ENCODE results near the gene AXIN2.
"Not testable (repeated sequence)": the region's sequence is repeated elsewhere in the genome, so short reads cannot be mapped to it uniquely, and the experiment has no call there.

The AXIN2 gene

DNA sequence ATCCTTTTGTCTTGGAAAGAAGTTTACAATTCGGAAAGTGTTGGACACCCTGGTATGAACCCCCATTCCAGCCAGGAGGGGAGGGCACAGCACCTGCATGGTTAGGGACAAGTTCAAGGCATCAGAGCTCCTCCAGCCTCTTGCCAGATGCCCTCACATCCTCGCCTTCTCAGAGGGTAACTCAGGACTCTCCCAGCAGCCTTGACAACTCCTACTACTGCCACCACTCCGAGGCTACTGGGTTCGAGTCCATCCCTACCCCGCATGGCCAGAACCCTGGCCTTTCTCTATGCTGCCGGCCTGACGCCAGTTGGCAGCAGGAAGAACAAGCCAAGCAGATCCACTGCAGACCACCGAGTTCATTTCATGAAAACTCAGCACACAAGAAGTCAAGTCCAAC lies 34.1 kb downstream of the AXIN2 start:
- Histone ChIP-seq H4K20me1 (ENCODE audit: insufficient read depth) (no peaks in the 10 kb centered on the region), H3K27me3 (ENCODE audit: insufficient read depth, low read depth) (no peaks in the 10 kb centered on the region), H3K4me2 (no peak overlapping the region), H2AFZ (ENCODE audit: low read depth) (no peak overlapping the region), H3K79me2 (ENCODE audit: insufficient read depth, low read depth) (no peaks in the 10 kb centered on the region), H3K9ac (no peak overlapping the region), H3K4me1 (ENCODE audit: low read depth, poor library complexity, severe bottlenecking) (no peaks in the 10 kb centered on the region), H3K36me3 (ENCODE audit: insufficient read depth) (no peaks in the 10 kb centered on the region), H3K4me3 (IDR thresholded peaks at IDR 0.05; ENCODE audit: insufficient read depth, low read depth, low read length) (no peak overlapping the region), H3K27ac (no peak overlapping the region)
- TF ChIP-seq, protein P1, sequence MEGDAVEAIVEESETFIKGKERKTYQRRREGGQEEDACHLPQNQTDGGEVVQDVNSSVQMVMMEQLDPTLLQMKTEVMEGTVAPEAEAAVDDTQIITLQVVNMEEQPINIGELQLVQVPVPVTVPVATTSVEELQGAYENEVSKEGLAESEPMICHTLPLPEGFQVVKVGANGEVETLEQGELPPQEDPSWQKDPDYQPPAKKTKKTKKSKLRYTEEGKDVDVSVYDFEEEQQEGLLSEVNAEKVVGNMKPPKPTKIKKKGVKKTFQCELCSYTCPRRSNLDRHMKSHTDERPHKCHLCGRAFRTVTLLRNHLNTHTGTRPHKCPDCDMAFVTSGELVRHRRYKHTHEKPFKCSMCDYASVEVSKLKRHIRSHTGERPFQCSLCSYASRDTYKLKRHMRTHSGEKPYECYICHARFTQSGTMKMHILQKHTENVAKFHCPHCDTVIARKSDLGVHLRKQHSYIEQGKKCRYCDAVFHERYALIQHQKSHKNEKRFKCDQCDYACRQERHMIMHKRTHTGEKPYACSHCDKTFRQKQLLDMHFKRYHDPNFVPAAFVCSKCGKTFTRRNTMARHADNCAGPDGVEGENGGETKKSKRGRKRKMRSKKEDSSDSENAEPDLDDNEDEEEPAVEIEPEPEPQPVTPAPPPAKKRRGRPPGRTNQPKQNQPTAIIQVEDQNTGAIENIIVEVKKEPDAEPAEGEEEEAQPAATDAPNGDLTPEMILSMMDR (conservative IDR thresholded peaks at IDR 0.05; ENCODE audit: low read depth, low read length): no peak

DNA sequence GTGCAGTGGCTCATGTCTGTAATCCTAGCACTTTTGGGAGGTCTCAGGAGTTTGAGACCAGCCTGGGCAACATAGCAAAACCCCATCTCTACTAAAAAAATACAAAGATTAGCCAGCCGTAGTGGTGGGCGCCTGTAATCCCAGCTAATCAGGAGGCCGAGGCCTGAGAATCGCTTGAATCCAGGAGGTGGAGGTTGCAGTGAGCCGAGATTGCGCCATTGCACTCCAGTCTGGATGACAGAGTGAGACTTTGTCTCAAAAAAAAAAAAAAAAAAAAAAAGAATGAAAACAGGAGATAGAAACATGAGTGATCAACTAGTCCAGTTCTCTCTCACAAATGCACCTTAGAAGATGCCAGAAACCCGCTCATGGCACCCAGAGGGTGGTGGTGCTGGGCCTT lies 34.6 kb downstream of the AXIN2 start:
- not testable (repeated sequence) for H3K36me3 ChIP-seq (ENCODE audit: insufficient read depth); H3K79me2 ChIP-seq (ENCODE audit: insufficient read depth, low read depth); H2AFZ ChIP-seq (ENCODE audit: low read depth); H4K20me1 ChIP-seq (ENCODE audit: insufficient read depth); H3K4me2 ChIP-seq; H3K27me3 ChIP-seq (ENCODE audit: insufficient read depth, low read depth); H3K4me1 ChIP-seq (ENCODE audit: low read depth, poor library complexity, severe bottlenecking); H3K27ac ChIP-seq; H3K4me3 ChIP-seq (IDR thresholded peaks at IDR 0.05; ENCODE audit: insufficient read depth, low read depth, low read length); H3K9ac ChIP-seq

DNA sequence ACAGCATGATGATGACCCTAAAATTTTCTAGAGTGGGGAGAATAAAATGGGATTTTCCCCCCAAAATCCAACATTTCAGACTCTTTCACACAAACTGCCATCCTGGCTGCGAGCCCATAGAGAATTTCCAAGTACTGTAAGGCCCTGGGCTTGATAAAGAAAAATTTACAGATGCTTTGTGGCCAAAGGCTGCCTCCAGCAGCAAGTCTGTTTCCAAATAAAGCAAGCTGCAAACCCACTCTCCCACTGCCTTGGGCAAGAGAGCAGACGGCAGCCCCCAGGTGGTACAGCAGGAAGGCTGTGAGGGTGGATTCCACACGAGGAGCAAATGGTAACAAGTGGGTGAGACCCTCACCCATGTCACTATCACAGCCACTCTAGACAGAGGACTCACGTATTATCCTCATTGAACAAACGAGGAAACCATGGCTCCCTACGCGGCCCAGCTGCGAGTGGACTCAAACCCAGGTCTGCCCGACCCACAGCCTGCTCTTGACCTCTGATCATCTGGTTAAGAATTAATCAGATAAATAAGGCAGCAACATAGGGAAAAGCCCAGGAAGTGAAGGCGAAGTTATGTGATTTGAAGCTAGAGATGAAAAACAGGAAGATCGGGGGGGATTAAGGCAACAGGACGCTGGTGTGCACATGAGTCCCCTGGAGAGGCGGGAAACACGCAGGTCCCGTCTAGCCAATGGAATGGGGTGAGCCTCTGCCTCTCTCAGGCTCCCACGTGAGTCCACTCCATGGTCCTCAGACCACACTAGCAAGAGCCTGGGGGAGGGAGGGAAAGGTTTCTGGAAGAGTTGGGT lies 37.4 kb downstream of the AXIN2 start:
- Histone ChIP-seq H3K4me3 (IDR thresholded peaks at IDR 0.05; ENCODE audit: insufficient read depth, low read depth, low read length) (no peak overlapping the region), H3K79me2 (ENCODE audit: insufficient read depth, low read depth) (no peaks in the 10 kb centered on the region), H4K20me1 (ENCODE audit: insufficient read depth) (no peaks in the 10 kb centered on the region), H3K27me3 (ENCODE audit: insufficient read depth, low read depth) (no peaks in the 10 kb centered on the region), H3K4me1 (ENCODE audit: low read depth, poor library complexity, severe bottlenecking) (no peaks in the 10 kb centered on the region), H3K36me3 (ENCODE audit: insufficient read depth) (no peaks in the 10 kb centered on the region), H2AFZ (ENCODE audit: low read depth) (no peak overlapping the region), H3K27ac (no peak overlapping the region), H3K4me2 (no peak overlapping the region), H3K9ac (no peak overlapping the region)
- TF ChIP-seq, protein P1 (conservative IDR thresholded peaks at IDR 0.05; ENCODE audit: low read depth, low read length): no peak

DNA sequence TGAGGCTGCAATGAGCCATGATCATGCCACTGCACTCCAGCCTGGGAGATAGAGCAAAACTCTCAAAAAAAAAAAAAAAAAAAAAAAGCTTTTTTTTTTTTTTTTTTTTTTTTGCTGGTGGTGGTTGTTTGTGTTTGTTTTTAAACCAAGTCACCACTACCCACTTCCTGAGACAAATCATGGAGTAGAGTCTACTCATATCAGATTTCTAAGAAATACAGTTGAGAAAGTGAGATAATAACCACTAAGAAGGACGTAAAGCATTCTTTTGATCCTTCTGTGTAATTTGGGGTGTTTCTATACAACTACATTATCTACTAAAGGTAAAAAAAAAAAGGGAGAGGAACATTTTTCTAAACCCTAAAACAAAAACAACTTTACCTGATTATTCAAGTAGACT lies 38.0 kb downstream of the AXIN2 start:
- TF ChIP-seq, protein P1 (conservative IDR thresholded peaks at IDR 0.05; ENCODE audit: low read depth, low read length): no peak
- H3K36me3 ChIP-seq (ENCODE audit: insufficient read depth): no peaks in the 10 kb centered on the region
- no peak overlapping the region for H3K27ac ChIP-seq
- H4K20me1 ChIP-seq (ENCODE audit: insufficient read depth): no peaks in the 10 kb centered on the region
- H3K9ac ChIP-seq: no peak overlapping the region
- H3K4me3 ChIP-seq (IDR thresholded peaks at IDR 0.05; ENCODE audit: insufficient read depth, low read depth, low read length): no peak overlapping the region
- H3K4me2 ChIP-seq: no peak overlapping the region
- H2AFZ ChIP-seq (ENCODE audit: low read depth): no peak overlapping the region
- H3K4me1 ChIP-seq (ENCODE audit: low read depth, poor library complexity, severe bottlenecking): no peaks in the 10 kb centered on the region
- H3K27me3 ChIP-seq (ENCODE audit: insufficient read depth, low read depth): no peaks in the 10 kb centered on the region
- no peaks in the 10 kb centered on the region for H3K79me2 ChIP-seq (ENCODE audit: insufficient read depth, low read depth)

DNA sequence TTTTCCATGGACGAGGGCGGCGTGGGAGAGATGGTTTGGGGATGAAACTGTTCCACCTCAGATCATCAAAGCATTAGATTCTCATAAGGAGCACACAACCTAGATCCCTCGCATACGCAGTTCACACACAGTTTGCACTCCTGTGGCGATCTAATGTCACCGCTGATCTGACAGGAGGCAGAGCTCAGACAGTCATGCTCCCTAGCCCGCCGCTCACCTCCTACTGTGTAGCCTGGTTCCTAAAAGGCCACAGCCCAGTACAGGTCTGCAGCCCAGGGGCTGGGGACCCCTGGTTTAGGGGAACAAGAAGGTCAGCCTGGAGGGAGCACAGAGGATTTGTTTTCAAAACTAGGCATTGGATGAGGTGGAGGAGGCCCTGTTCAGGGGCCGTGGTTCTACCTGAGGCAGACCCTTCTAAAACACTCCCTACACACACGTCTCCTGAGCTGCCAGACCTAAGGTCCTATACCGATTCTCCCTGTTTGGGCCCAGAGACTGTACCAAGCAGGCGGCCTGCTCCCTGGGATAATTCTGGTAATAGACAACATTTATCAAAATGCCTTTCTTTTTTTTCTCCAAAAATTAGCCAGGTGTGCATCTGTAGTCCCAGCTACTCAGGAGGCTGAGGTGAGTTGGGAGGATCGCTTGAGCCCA lies 38.6 kb downstream of the AXIN2 start:
- Histone ChIP-seq H3K9ac (no peak overlapping the region), H3K79me2 (ENCODE audit: insufficient read depth, low read depth) (no peaks in the 10 kb centered on the region), H3K36me3 (ENCODE audit: insufficient read depth) (no peaks in the 10 kb centered on the region), H3K4me2 (no peak overlapping the region), H3K4me3 (IDR thresholded peaks at IDR 0.05; ENCODE audit: insufficient read depth, low read depth, low read length) (no peak overlapping the region), H2AFZ (ENCODE audit: low read depth) (no peak overlapping the region), H4K20me1 (ENCODE audit: insufficient read depth) (no peaks in the 10 kb centered on the region), H3K27ac (no peak overlapping the region), H3K4me1 (ENCODE audit: low read depth, poor library complexity, severe bottlenecking) (no peaks in the 10 kb centered on the region), H3K27me3 (ENCODE audit: insufficient read depth, low read depth) (no peaks in the 10 kb centered on the region)
- TF ChIP-seq, protein P1 (conservative IDR thresholded peaks at IDR 0.05; ENCODE audit: low read depth, low read length): no peak
